ENCODE measurements around the gene ADGRG3. TPM values are rescaled to one million over a fixed set of nuclear protein-coding genes. Genes with fewer than 3 reads are reported as not detected.
A peak's percentile ranks its signal among the peaks of the same experiment; 100 is the strongest.

The ADGRG3 gene
- total RNA-seq, 1 experiment from 2014 or later, result 0.46 TPM

- Histone ChIP-seq H2BK20ac (ENCODE audit: low read depth, low read length, poor library complexity, severe bottlenecking) (no peak overlapping the region), H3K27me3 (ENCODE audit: insufficient read depth, low read length) (no peaks in the 10 kb centered on the region), H3K79me1 (ENCODE audit: insufficient read depth, low read depth, low read length, poor library complexity, severe bottlenecking) (no peaks in the 10 kb centered on the region), H3K9ac (ENCODE audit: extremely low read depth, insufficient read length, low read length) (no peak overlapping the region), H2BK15ac (ENCODE audit: low read depth, low read length) (no peak overlapping the region), H3K27ac (ENCODE audit: insufficient read length, low read depth, low read length) (no peak overlapping the region), H2BK120ac (ENCODE audit: low read depth, low read length, poor library complexity, severe bottlenecking) (no peak overlapping the region), H3K18ac (ENCODE audit: insufficient read length, low read depth, low read length) (no peak overlapping the region), H2AFZ (ENCODE audit: low read length) (no peak overlapping the region), H3K4ac (ENCODE audit: low read depth, low read length) (no peak overlapping the region), H3K4me2 (ENCODE audit: insufficient read depth, insufficient read length, low read length) (no peak overlapping the region), H3K14ac (ENCODE audit: insufficient read depth, low read length) (no peak overlapping the region; the same call in 1 of the 2 replicates), H3K23ac (ENCODE audit: insufficient read length, low read depth, low read length) (no peak overlapping the region), H3K9me3 (ENCODE audit: control insufficient read depth, low read depth, low read length) (no peaks in the 10 kb centered on the region), H2AK5ac (ENCODE audit: insufficient read length, low read length) (no peak overlapping the region), H3K79me2 (ENCODE audit: insufficient read depth, low read length) (no peaks in the 10 kb centered on the region), H2BK12ac (ENCODE audit: insufficient read length, low read depth, low read length) (no peak overlapping the region), H2BK5ac (ENCODE audit: insufficient read length, low read length) (no peak overlapping the region), H4K8ac (replicated peaks; ENCODE audit: insufficient read length, low read depth, low read length) (no peak overlapping the region), H4K5ac (ENCODE audit: insufficient read length, low read depth, low read length) (no peak overlapping the region), H3T11ph (ENCODE audit: low read length) (no peak overlapping the region), H4K20me1 (ENCODE audit: control insufficient read depth, insufficient read depth, insufficient read length) (peaks cover 3% of the 10 kb centered on the region), H3K4me1 (ENCODE audit: insufficient read depth, low read length) (no peaks in the 10 kb centered on the region), H4K91ac (ENCODE audit: insufficient read length, low read depth, low read length) (no peak overlapping the region), H3K23me2 (ENCODE audit: insufficient read length, low read depth, low read length, poor library complexity, severe bottlenecking) (no peaks in the 10 kb centered on the region), H3K56ac (ENCODE audit: insufficient read length, low read depth, low read length) (no peak overlapping the region)
- no peaks in the 10 kb centered on the region; the same call in 1 of the 2 replicates for H3K27me3 Mint-ChIP-seq (ENCODE audit: low read depth)
- TF ChIP-seq CTCF (conservative IDR thresholded peaks at IDR 0.05), result no peak
- peaks cover 0 to 10% of the 10 kb centered on the region in 2 experiments; a peak in 1 of 4 replicates for H3K4me1 Mint-ChIP-seq
- DNase-seq, result no peak
- H3K9me3 Mint-ChIP-seq, result no peaks in the 10 kb centered on the region
- H3K27ac Mint-ChIP-seq, result peak overlapping the region in 2 of 3 experiments; percentile 11 to 36; a peak in 2 of 7 replicates
- no peak overlapping the region for H3K4me3 Mint-ChIP-seq
- no peaks in the 10 kb centered on the region for H3K36me3 Mint-ChIP-seq (ENCODE audit: insufficient read depth in 1 of 3, low read depth in 3 of 3)
- WGBS (ENCODE audit: extremely low coverage, insufficient read length, low lambda C conversion rate), result no CpG with 5 or more reads among the region's 10 CpGs
Measured at GRCh38 chr16:57651344-57652333, 16.5 kb upstream of the ADGRG3 start.
